Kidney (tissue), 14 donors: Measurements from ENCODE around the gene CNGA2. TPM values are rescaled to one million over a fixed set of nuclear protein-coding genes. Genes with fewer than 3 reads are reported as not detected.

Experiments used
- DNase-seq, 5 donors: peaks; one replicate each; pipeline ENCODE4 v3.0.0-alpha.2; 2013 to 2020
- FAIRE-seq: peaks from 2 replicates; lab custom pipeline; 2012; peaks lifted over from hg19 to GRCh38; lab: Jason Lieb, UNC
- H3K27ac ChIP-seq, 2 donors: one replicate each; pipeline ENCODE4 v1.7.0; 2013; ENCODE audit warnings: low read depth in 2 of 2, low read length in 2 of 2, inconsistent platforms in 1 of 2
- H3K27me3 ChIP-seq: one replicate; pipeline ENCODE4 v1.7.1; 2013; ENCODE audit warnings: low read length, inconsistent platforms; ENCODE audit not compliant: control insufficient read depth, insufficient read depth
- H3K36me3 ChIP-seq, 3 donors: one replicate each; pipeline versions ENCODE4 v1.7.0 to v1.7.1; 2013; ENCODE audit warnings: low read length in 3 of 3, control low read depth in 1 of 3, inconsistent platforms in 1 of 3; ENCODE audit not compliant: insufficient read depth in 3 of 3, control insufficient read depth in 2 of 3
- H3K4me1 ChIP-seq, 3 donors: one replicate each; pipeline versions ENCODE4 v1.7.0 to v1.7.1; 2013; ENCODE audit warnings: low read length in 3 of 3, inconsistent platforms in 1 of 3, low read depth in 1 of 3; ENCODE audit not compliant: control insufficient read depth in 2 of 3, insufficient read depth in 2 of 3
- H3K4me3 ChIP-seq, 3 donors: one replicate each; pipeline versions ENCODE4 v1.7.0 to v1.8.1; 2013; ENCODE audit warnings: low read length in 3 of 3, control low read depth in 1 of 3, inconsistent platforms in 1 of 3
- H3K9ac ChIP-seq, 3 donors: one replicate each; pipeline versions ENCODE4 v1.7.0 to v1.7.1; 2013; ENCODE audit warnings: low read length in 3 of 3, control low read depth in 1 of 3, inconsistent platforms in 1 of 3
- H3K9me3 ChIP-seq, 3 donors: one replicate each; pipeline versions ENCODE4 v1.7.0 to v1.7.1; 2013; ENCODE audit warnings: low read length in 3 of 3, control low read depth in 1 of 3, inconsistent platforms in 1 of 3; ENCODE audit not compliant: control insufficient read depth in 2 of 3, insufficient read depth in 1 of 3
- intact Hi-C: fragments of 100-400 bp; cut with DNase I; formaldehyde crosslinking; loops from one replicate; pipeline ENCODE4 v1.11.1; 2022
- polyA plus RNA-seq: library from polyadenylated mRNA; stranded (reverse); fragments of 350-450 nt; fragmentation: Illumina TruSeq; extraction: RNeasy Lipid Tissue Mini Kit (QIAGEN cat#74804); gene quantifications from one replicate; pipeline ENCODE4 v1.2.3, GENCODE V29; 2014; ENCODE audit warnings: low read depth, low replicate concordance; ENCODE audit not compliant: insufficient read depth
- total RNA-seq: library from RNA; stranded (reverse); fragmentation: NEBNext Ultra II Directional; extraction: Animal tissue kit (Norgen Biotek cat#: 25700); gene quantifications from one replicate; pipeline ENCODE4 v1.2.1, GENCODE V29; 2021
- TF ChIP-seq, protein P1 (sequence below): IDR thresholded peaks from 3 replicates; pipeline ENCODE4 v1.5.1; 2012; ENCODE audit warnings: mild to moderate bottlenecking, moderate library complexity, borderline replicate concordance; ENCODE audit not compliant: insufficient read depth; ENCODE audit errors: extremely low read depth
- donor health status: control.
- donor health status: control.
- donor health status: control.
- donor health status: control.
- donor health status: control.
- donor health status: DM: yes; HTN: yes; CAD: no.
- donor health status: Normal renal cell carcinoma (clear cell type).

Gene CNGA2
- total and polyA plus RNA-seq, 2 donors from 2014 or later: not detected

DNA sequence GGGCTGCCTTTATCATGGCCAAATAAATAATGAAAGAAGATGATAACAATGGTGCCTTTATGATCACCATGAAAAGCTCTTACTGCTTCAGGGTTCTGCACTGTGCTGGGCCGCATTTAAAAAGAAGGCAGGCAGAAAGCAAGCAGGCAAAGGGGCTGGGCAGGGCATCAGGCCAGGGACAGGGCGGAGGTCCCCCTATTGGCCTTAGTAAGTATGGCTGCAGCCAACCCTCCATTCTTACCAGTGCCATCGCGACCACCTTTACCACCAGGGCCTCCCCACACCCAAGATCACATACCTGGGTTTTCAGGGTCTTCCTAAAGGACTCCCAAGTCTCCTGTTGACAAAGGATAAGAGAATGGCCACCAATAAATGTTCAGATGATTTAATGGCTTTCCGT is 38.9 kb downstream of the CNGA2 start:
- FAIRE-seq (no peak), DNase-seq (no peak)
- no peak overlapping the region for H3K27ac ChIP-seq
- intact Hi-C loops: no loop called here
- no peaks in the 10 kb centered on the region for H3K9me3 ChIP-seq
- H3K27me3 ChIP-seq: no peaks in the 10 kb centered on the region
- TF ChIP-seq, protein P1, sequence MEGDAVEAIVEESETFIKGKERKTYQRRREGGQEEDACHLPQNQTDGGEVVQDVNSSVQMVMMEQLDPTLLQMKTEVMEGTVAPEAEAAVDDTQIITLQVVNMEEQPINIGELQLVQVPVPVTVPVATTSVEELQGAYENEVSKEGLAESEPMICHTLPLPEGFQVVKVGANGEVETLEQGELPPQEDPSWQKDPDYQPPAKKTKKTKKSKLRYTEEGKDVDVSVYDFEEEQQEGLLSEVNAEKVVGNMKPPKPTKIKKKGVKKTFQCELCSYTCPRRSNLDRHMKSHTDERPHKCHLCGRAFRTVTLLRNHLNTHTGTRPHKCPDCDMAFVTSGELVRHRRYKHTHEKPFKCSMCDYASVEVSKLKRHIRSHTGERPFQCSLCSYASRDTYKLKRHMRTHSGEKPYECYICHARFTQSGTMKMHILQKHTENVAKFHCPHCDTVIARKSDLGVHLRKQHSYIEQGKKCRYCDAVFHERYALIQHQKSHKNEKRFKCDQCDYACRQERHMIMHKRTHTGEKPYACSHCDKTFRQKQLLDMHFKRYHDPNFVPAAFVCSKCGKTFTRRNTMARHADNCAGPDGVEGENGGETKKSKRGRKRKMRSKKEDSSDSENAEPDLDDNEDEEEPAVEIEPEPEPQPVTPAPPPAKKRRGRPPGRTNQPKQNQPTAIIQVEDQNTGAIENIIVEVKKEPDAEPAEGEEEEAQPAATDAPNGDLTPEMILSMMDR: no peak
- H3K36me3 ChIP-seq: no peaks in the 10 kb centered on the region
- H3K9ac ChIP-seq: no peak overlapping the region
- no peak overlapping the region for H3K4me3 ChIP-seq
- no peaks in the 10 kb centered on the region for H3K4me1 ChIP-seq

DNA sequence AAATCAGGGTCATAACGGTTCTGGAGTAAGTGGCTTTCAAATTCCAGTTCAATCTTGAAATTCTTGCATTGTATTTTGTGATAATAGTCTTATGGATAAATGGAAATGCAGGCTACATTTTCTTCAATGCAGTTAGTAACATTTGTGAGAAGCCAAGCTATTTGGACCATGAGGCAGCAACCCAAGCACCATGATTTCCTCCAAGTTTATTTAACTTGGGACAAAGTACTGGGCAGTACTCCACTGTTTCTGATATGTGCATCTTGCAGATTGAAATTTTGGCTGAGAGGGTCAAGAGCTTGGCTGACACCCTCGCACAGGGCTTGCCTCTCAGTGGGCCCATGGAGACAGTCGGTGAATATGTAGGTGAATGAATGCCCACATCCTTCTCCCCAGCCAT is 39.9 kb downstream of the CNGA2 start:
- FAIRE-seq (no peak), DNase-seq (no peak)
- Histone ChIP-seq H3K9ac (no peak overlapping the region), H3K36me3 (no peaks in the 10 kb centered on the region), H3K27me3 (no peaks in the 10 kb centered on the region), H3K4me3 (no peak overlapping the region), H3K9me3 (no peaks in the 10 kb centered on the region), H3K27ac (no peak overlapping the region), H3K4me1 (no peaks in the 10 kb centered on the region)
- intact Hi-C loops: no loop called here
- TF ChIP-seq, protein P1: no peak

DNA sequence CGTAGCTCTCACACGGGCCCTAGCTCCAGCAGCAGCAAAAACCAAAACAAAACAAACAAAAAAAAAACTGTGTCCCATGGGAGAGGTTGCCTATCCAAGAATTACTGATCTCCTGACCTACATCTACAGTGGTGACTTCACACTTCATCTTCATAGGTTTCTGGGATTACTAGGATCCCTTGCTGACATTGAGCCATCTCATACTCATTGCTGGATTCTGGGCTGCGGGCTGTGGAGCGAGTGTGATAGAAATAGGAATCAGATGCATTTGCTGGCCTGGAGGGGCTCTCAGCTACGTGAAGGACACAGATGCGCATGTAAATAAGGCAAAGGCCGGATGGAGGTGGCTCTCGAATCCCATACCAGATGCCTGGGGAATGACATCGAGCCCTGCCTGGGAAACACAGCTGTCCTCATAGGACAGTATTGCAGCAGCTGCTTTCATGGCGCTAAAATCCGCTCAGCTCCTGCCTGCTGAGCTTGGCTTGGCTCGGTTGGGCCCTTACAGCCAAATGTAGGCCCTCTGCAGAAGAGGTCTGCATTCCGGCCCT is 41.7 kb downstream of the CNGA2 start:
- H3K4me1 ChIP-seq: no peaks in the 10 kb centered on the region
- no peaks in the 10 kb centered on the region for H3K27me3 ChIP-seq
- H3K27ac ChIP-seq: no peak overlapping the region
- DNase-seq (peak in 1 of 5 donors; percentile 6), FAIRE-seq (no peak)
- TF ChIP-seq, protein P1: no peak
- no peaks in the 10 kb centered on the region for H3K36me3 ChIP-seq
- intact Hi-C loops: no loop called here
- no peak overlapping the region for H3K4me3 ChIP-seq
- no peaks in the 10 kb centered on the region for H3K9me3 ChIP-seq
- H3K9ac ChIP-seq: no peak overlapping the region

DNA sequence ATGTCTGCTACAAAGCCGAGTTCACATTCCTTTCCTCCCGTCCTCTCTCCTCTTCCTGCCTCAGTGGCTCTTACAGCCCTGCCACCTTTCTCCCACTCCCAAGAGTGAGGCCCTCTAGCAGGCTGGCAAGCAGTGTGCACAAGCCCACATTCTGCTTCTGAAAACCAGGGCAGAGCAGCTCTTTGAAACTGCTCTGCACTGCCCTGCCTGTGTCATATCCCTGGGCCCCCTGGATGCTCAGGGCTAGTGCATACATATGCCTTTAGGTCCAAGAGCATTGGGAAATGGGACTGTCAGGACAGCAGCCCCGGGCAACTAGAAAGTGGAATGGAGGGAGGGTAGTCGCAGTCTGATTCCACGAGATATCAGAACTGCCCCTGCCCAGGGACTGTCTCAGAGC is 42.4 kb downstream of the CNGA2 start:
- Histone ChIP-seq H3K4me3 (no peak overlapping the region), H3K36me3 (no peaks in the 10 kb centered on the region), H3K9me3 (no peaks in the 10 kb centered on the region), H3K9ac (no peak overlapping the region), H3K27ac (no peak overlapping the region), H3K4me1 (no peaks in the 10 kb centered on the region), H3K27me3 (no peaks in the 10 kb centered on the region)
- no peak for DNase-seq
- TF ChIP-seq, protein P1: no peak
- intact Hi-C loops: no loop called here
- FAIRE-seq: no peak
